Liver (tissue), 3 donors: ENCODE data around the gene CPN1.

Source experiments
- ATF3 ChIP-seq: IDR thresholded peaks from 2 replicates; pipeline ENCODE4 v1.6.1; 2016; ENCODE audit warnings: antibody characterized with exemption
- EGR1 ChIP-seq, 2 donors: IDR thresholded peaks; 2 replicates each; pipeline ENCODE4 v1.6.1; 2016 to 2018; ENCODE audit warnings: antibody characterized with exemption in 2 of 2, low read depth in 2 of 2
- GABPA ChIP-seq, 2 donors: IDR thresholded peaks in 1 of 2; conservative IDR thresholded peaks in 1 of 2; 2 replicates each; pipeline ENCODE4 v1.6.1; 2016; ENCODE audit warnings: antibody characterized with exemption in 2 of 2, mild to moderate bottlenecking in 1 of 2, moderate library complexity in 1 of 2
- JUND ChIP-seq, 2 donors: IDR thresholded peaks; 2 replicates each; pipeline ENCODE4 v1.6.1; 2016; ENCODE audit warnings: antibody characterized with exemption in 2 of 2
- RAD21 ChIP-seq, 2 donors: IDR thresholded peaks; 2 replicates each; pipeline ENCODE4 v1.6.1; 2016; ENCODE audit warnings: antibody characterized with exemption in 2 of 2, mild to moderate bottlenecking in 2 of 2
- REST ChIP-seq: IDR thresholded peaks from 2 replicates; pipeline ENCODE4 v1.6.1; 2016; ENCODE audit warnings: antibody characterized with exemption, mild to moderate bottlenecking
- SP1 ChIP-seq: IDR thresholded peaks from 2 replicates; pipeline ENCODE4 v1.6.1; 2018; ENCODE audit warnings: antibody characterized with exemption, mild to moderate bottlenecking
- TAF1 ChIP-seq: conservative IDR thresholded peaks from 2 replicates; pipeline ENCODE4 v1.6.1; 2016; ENCODE audit warnings: antibody characterized with exemption, mild to moderate bottlenecking
- ZBTB33 ChIP-seq: IDR thresholded peaks from 2 replicates; pipeline ENCODE4 v1.6.1; 2016; ENCODE audit warnings: antibody characterized with exemption
- TF ChIP-seq, protein P1 (sequence below): fragments of 150-350 bp; IDR thresholded peaks from 2 replicates; pipeline ENCODE4 v1.5.1; 2017; ENCODE audit warnings: improper control_type of control experiment, low read depth, low read length; ENCODE audit not compliant: missing input control
- TF ChIP-seq, protein P2 (sequence below): IDR thresholded peaks from 2 replicates; pipeline ENCODE4 v1.6.1; 2016; ENCODE audit warnings: antibody characterized with exemption
- donor health status: healthy.
- donor health status: healthy.

- TF ChIP-seq, protein P1, sequence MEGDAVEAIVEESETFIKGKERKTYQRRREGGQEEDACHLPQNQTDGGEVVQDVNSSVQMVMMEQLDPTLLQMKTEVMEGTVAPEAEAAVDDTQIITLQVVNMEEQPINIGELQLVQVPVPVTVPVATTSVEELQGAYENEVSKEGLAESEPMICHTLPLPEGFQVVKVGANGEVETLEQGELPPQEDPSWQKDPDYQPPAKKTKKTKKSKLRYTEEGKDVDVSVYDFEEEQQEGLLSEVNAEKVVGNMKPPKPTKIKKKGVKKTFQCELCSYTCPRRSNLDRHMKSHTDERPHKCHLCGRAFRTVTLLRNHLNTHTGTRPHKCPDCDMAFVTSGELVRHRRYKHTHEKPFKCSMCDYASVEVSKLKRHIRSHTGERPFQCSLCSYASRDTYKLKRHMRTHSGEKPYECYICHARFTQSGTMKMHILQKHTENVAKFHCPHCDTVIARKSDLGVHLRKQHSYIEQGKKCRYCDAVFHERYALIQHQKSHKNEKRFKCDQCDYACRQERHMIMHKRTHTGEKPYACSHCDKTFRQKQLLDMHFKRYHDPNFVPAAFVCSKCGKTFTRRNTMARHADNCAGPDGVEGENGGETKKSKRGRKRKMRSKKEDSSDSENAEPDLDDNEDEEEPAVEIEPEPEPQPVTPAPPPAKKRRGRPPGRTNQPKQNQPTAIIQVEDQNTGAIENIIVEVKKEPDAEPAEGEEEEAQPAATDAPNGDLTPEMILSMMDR = no peak
- TF ChIP-seq SP1 = no peak
- TF ChIP-seq ZBTB33 = no peak
- TF ChIP-seq RAD21 (IDR thresholded peaks at IDR 0.05) = no peak
- no peak for TF ChIP-seq REST
- TF ChIP-seq TAF1 = no peak
- TF ChIP-seq GABPA (IDR thresholded peaks at IDR 0.05 in 1 of 2, conservative IDR thresholded peaks at IDR 0.05 in 1 of 2) = no peak
- no peak for TF ChIP-seq EGR1 (IDR thresholded peaks at IDR 0.05; ENCODE audit: low read depth in 2 of 2)
- TF ChIP-seq, protein P2, sequence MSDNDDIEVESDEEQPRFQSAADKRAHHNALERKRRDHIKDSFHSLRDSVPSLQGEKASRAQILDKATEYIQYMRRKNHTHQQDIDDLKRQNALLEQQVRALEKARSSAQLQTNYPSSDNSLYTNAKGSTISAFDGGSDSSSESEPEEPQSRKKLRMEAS = no peak
- no peak for TF ChIP-seq JUND (IDR thresholded peaks at IDR 0.05)
- no peak for TF ChIP-seq ATF3
These were observed 47.8 kb upstream of the CPN1 start for GRCh38 chr10:100129424-100129823.
